SK-N-DZ (cell line): Measurements from ENCODE around the gene C3orf80.
"Not testable (repeated sequence)": the region's sequence is repeated elsewhere in the genome, so short reads cannot be mapped to it uniquely, and the experiment has no call there.

Source experiments
- DNase-seq: peaks from one replicate; pipeline ENCODE4 v3.0.0-alpha.2; 2015; ENCODE audit warnings: low spot score

Gene C3orf80

GRCh38 chr3:160210799-160211221 lies 14.4 kb upstream of the C3orf80 start:
- no peak for DNase-seq

- DNase-seq: no peak
Observed at GRCh38 chr3:160213191-160213590, 12.0 kb upstream of the C3orf80 start.

GRCh38 chr3:160217675-160218074 lies 7.5 kb upstream of the C3orf80 start:
- peak; percentile 40 for DNase-seq

- no peak for DNase-seq
Observed at GRCh38 chr3:160218136-160218535, 7.1 kb upstream of the C3orf80 start.

GRCh38 chr3:160220038-160220437 lies 5.2 kb upstream of the C3orf80 start:
- DNase-seq: no peak

- no peak for DNase-seq
Observed at GRCh38 chr3:160221019-160221418, 4.2 kb upstream of the C3orf80 start.

- peak; percentile 28 for DNase-seq
Observed at GRCh38 chr3:160224256-160224655, 966 bp upstream of the C3orf80 start.

GRCh38 chr3:160224811-160225175 lies 429 bp upstream of the C3orf80 start:
- DNase-seq: no peak

- DNase-seq: peak; percentile 68
Observed at GRCh38 chr3:160226026-160226907, 1.0 kb downstream of the C3orf80 start.

GRCh38 chr3:160227419-160227818 lies 2.2 kb downstream of the C3orf80 start:
- no peak for DNase-seq

GRCh38 chr3:160232014-160232413 lies 6.8 kb downstream of the C3orf80 start:
- no peak for DNase-seq

GRCh38 chr3:160240719-160241118 lies 15.5 kb downstream of the C3orf80 start:
- DNase-seq: not testable (repeated sequence)

- no peak for DNase-seq
Observed at GRCh38 chr3:160245261-160245800, 20.1 kb downstream of the C3orf80 start.

- no peak for DNase-seq
Observed at GRCh38 chr3:160247766-160248165, 22.5 kb downstream of the C3orf80 start.

- no peak for DNase-seq
Observed at GRCh38 chr3:160253298-160253697, 28.1 kb downstream of the C3orf80 start.

- DNase-seq: no peak
Observed at GRCh38 chr3:160257606-160258005, 32.4 kb downstream of the C3orf80 start.

GRCh38 chr3:160259589-160259988 lies 34.4 kb downstream of the C3orf80 start:
- DNase-seq: no peak

- DNase-seq: no peak
Observed at GRCh38 chr3:160260587-160261270, 35.5 kb downstream of the C3orf80 start.

GRCh38 chr3:160265088-160265487 lies 39.9 kb downstream of the C3orf80 start:
- DNase-seq: no peak
